ENCODE results near the gene BRSK2. TPM values are rescaled to one million over a fixed set of nuclear protein-coding genes. Genes with fewer than 3 reads are reported as not detected.

Gene BRSK2
- total RNA-seq, 4 donors from 2014 or later, result 0.23 to 0.68 TPM; not detected in 2

GRCh38 chr11:1444321-1444720 is 54.6 kb downstream of the BRSK2 start:
- DNase-seq (ENCODE audit: low spot score in 2 of 2), result no peak
- no peak overlapping the region for H3K4me3 ChIP-seq (ENCODE audit: low read depth, poor library complexity, severe bottlenecking)
- intact Hi-C loops (cut with DNase I; ENCODE audit: low total_unique reads), result no loop called here
- 36 to 44% methylated on average over 8 to 11 of the region's 11 CpGs for WGBS, 2 donors
- TF ChIP-seq POLR2A (IDR thresholded peaks at IDR 0.05), result no peak
- TF ChIP-seq CTCF (IDR thresholded peaks at IDR 0.05), result no peak

- TF ChIP-seq POLR2A (IDR thresholded peaks at IDR 0.05) (no peak), CTCF (IDR thresholded peaks at IDR 0.05) (no peak)
- intact Hi-C loops (cut with DNase I; ENCODE audit: low total_unique reads), result no loop called here
- DNase-seq (ENCODE audit: low spot score in 2 of 2), result no peak
- no peak overlapping the region for H3K4me3 ChIP-seq (ENCODE audit: low read depth, poor library complexity, severe bottlenecking)
- 47 to 60% methylated on average over 28 to 32 of the region's 32 CpGs for WGBS, 2 donors
These were observed 55.2 kb downstream of the BRSK2 start for GRCh38 chr11:1444823-1445422.

GRCh38 chr11:1445741-1446445 is 56.2 kb downstream of the BRSK2 start:
- intact Hi-C loops (cut with DNase I; ENCODE audit: low total_unique reads), result no loop called here
- DNase-seq (ENCODE audit: low spot score in 2 of 2), result no peak
- WGBS, 2 donors, result 81 to 87% methylated on average over 20 to 27 of the region's 30 CpGs
- TF ChIP-seq CTCF (IDR thresholded peaks at IDR 0.05) (no peak), POLR2A (IDR thresholded peaks at IDR 0.05) (no peak)
- H3K4me3 ChIP-seq (ENCODE audit: low read depth, poor library complexity, severe bottlenecking), result no peak overlapping the region

GRCh38 chr11:1446623-1447022 is 56.9 kb downstream of the BRSK2 start:
- intact Hi-C loops (cut with DNase I; ENCODE audit: low total_unique reads), result no loop called here
- WGBS, 2 donors, result 66 to 76% methylated on average over 6 to 8 of the region's 9 CpGs
- H3K4me3 ChIP-seq (ENCODE audit: low read depth, poor library complexity, severe bottlenecking), result no peak overlapping the region
- TF ChIP-seq POLR2A (IDR thresholded peaks at IDR 0.05) (no peak), CTCF (IDR thresholded peaks at IDR 0.05) (no peak)
- DNase-seq (ENCODE audit: low spot score in 2 of 2), result no peak

GRCh38 chr11:1447845-1448825 is 58.4 kb downstream of the BRSK2 start:
- 53 to 63% methylated on average over 33 to 47 of the region's 49 CpGs for WGBS, 2 donors
- intact Hi-C loops (cut with DNase I; ENCODE audit: low total_unique reads), result no loop called here
- TF ChIP-seq POLR2A (IDR thresholded peaks at IDR 0.05) (no peak), CTCF (IDR thresholded peaks at IDR 0.05) (no peak)
- no peak overlapping the region for H3K4me3 ChIP-seq (ENCODE audit: low read depth, poor library complexity, severe bottlenecking)
- no peak for DNase-seq (ENCODE audit: low spot score in 2 of 2)
